ENCODE data around the gene HMCN2. TPM values are rescaled to one million over a fixed set of nuclear protein-coding genes. Genes with fewer than 3 reads are reported as not detected.

The HMCN2 gene
- total RNA-seq, 1 donor from 2014 or later: 5.8 TPM

GRCh38 chr9:130345897-130346385, 80.4 kb downstream of the HMCN2 start:
- no peaks in the 10 kb centered on the region for H3K36me3 Mint-ChIP-seq
- no peaks in the 10 kb centered on the region for H3K9me3 Mint-ChIP-seq
- no peak overlapping the region for H3K27ac Mint-ChIP-seq
- TF ChIP-seq CTCF (IDR thresholded peaks at IDR 0.05; ENCODE audit: unreplicated experiment): no peak
- no peak overlapping the region for H3K4me3 Mint-ChIP-seq
- DNase-seq (ENCODE audit: low spot score in 2 of 2, unreplicated experiment in 2 of 2): no peak
- H3K27me3 Mint-ChIP-seq (ENCODE audit: low read depth): no peaks in the 10 kb centered on the region
- H3K4me1 Mint-ChIP-seq: no peaks in the 10 kb centered on the region

GRCh38 chr9:130346431-130346830, 80.9 kb downstream of the HMCN2 start:
- Mint-ChIP-seq H3K4me3 (no peak overlapping the region), H3K27me3 (ENCODE audit: low read depth) (no peaks in the 10 kb centered on the region), H3K27ac (no peak overlapping the region), H3K36me3 (no peaks in the 10 kb centered on the region), H3K9me3 (no peaks in the 10 kb centered on the region), H3K4me1 (no peaks in the 10 kb centered on the region)
- DNase-seq (ENCODE audit: low spot score in 2 of 2, unreplicated experiment in 2 of 2): no peak
- no peak for TF ChIP-seq CTCF (IDR thresholded peaks at IDR 0.05; ENCODE audit: unreplicated experiment)

- Mint-ChIP-seq H3K4me3 (no peak overlapping the region), H3K27me3 (ENCODE audit: low read depth) (no peaks in the 10 kb centered on the region), H3K4me1 (no peaks in the 10 kb centered on the region), H3K9me3 (no peaks in the 10 kb centered on the region), H3K27ac (no peak overlapping the region), H3K36me3 (no peaks in the 10 kb centered on the region)
- TF ChIP-seq CTCF (IDR thresholded peaks at IDR 0.05; ENCODE audit: unreplicated experiment): no peak
- DNase-seq (ENCODE audit: low spot score in 2 of 2, unreplicated experiment in 2 of 2): no peak
These were observed 81.5 kb downstream of the HMCN2 start for GRCh38 chr9:130347036-130347435.

- Mint-ChIP-seq H3K27ac (no peak overlapping the region), H3K4me1 (no peaks in the 10 kb centered on the region), H3K9me3 (no peaks in the 10 kb centered on the region), H3K4me3 (no peak overlapping the region), H3K27me3 (ENCODE audit: low read depth) (no peaks in the 10 kb centered on the region), H3K36me3 (no peaks in the 10 kb centered on the region)
- DNase-seq (ENCODE audit: low spot score in 2 of 2, unreplicated experiment in 2 of 2): no peak
- no peak for TF ChIP-seq CTCF (IDR thresholded peaks at IDR 0.05; ENCODE audit: unreplicated experiment)
These were observed 82.4 kb downstream of the HMCN2 start for GRCh38 chr9:130347931-130348330.

GRCh38 chr9:130348341-130348740, 82.8 kb downstream of the HMCN2 start:
- Mint-ChIP-seq H3K27me3 (ENCODE audit: low read depth) (no peaks in the 10 kb centered on the region), H3K4me1 (no peaks in the 10 kb centered on the region), H3K27ac (no peak overlapping the region), H3K4me3 (no peak overlapping the region), H3K9me3 (no peaks in the 10 kb centered on the region), H3K36me3 (no peaks in the 10 kb centered on the region)
- no peak for TF ChIP-seq CTCF (IDR thresholded peaks at IDR 0.05; ENCODE audit: unreplicated experiment)
- no peak for DNase-seq (ENCODE audit: low spot score in 2 of 2, unreplicated experiment in 2 of 2)

GRCh38 chr9:130348881-130349280, 83.3 kb downstream of the HMCN2 start:
- H3K9me3 Mint-ChIP-seq: no peaks in the 10 kb centered on the region
- DNase-seq (ENCODE audit: low spot score in 2 of 2, unreplicated experiment in 2 of 2): no peak
- no peaks in the 10 kb centered on the region for H3K36me3 Mint-ChIP-seq
- TF ChIP-seq CTCF (IDR thresholded peaks at IDR 0.05; ENCODE audit: unreplicated experiment): no peak
- H3K4me3 Mint-ChIP-seq: no peak overlapping the region
- no peaks in the 10 kb centered on the region for H3K4me1 Mint-ChIP-seq
- H3K27me3 Mint-ChIP-seq (ENCODE audit: low read depth): no peaks in the 10 kb centered on the region
- no peak overlapping the region for H3K27ac Mint-ChIP-seq

Data from mesothelial cell of epicardium (in vitro differentiated cells).